ENCODE data around the gene SCN4A. TPM values are rescaled to one million over a fixed set of nuclear protein-coding genes. Genes with fewer than 3 reads are reported as not detected.

The SCN4A gene
- total RNA-seq, 2 donors from 2014 or later, result 3.9 to 4.4 TPM

DNA sequence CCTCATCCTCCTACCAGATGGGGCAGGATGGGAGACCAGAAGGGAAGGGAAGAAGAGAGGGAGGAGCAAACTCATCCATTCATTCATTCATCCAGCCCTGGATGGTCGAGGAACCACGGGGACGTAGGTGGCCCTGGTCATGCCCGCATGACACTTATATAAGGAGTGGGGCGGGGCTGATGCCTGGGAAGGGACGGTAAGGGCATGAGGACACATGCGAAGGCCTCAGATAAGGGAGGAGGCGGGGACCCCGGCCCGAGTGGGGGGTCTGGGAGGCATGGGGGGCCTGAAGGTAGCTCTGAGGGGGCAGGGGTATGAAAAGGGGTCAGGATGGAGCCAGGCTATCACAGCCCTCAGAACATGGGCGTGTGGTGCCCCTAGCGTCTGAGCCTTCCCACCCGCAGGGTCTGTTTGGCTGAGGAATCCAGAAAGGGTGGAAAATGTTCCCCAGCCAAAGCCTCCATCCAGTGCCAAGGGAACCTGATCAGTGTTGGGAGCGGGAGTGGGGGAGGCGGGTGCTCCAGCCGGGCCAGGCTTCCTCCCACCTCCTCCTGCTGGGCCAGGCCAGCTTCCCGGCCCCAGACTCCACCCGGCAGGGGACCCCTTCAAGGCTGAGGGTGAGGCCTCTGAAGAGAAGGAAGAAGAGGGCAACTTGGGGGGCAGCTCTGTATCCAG lies 23.0 kb downstream of the SCN4A start:
- Mint-ChIP-seq H3K27ac (no peak overlapping the region), H3K4me1 (peaks cover 3% of the 10 kb centered on the region), H3K9me3 (no peaks in the 10 kb centered on the region), H3K36me3 (ENCODE audit: low read depth) (no peaks in the 10 kb centered on the region), H3K4me3 (no peak overlapping the region), H3K27me3 (ENCODE audit: insufficient read depth) (peaks cover 2% of the 10 kb centered on the region)
- no peak overlapping the region for H3K9ac ChIP-seq (ENCODE audit: extremely low read depth, low read length, poor library complexity, severe bottlenecking)
- no peaks in the 10 kb centered on the region for H3K36me3 ChIP-seq (ENCODE audit: control insufficient read depth, insufficient read depth, low read length)
- no peak overlapping the region for H3K4me3 ChIP-seq (ENCODE audit: low read length)
- no peaks in the 10 kb centered on the region for H3K9me3 ChIP-seq (ENCODE audit: control insufficient read depth, low read length)
- no peaks in the 10 kb centered on the region for H3K4me1 ChIP-seq (ENCODE audit: control insufficient read depth, insufficient read depth, low read length)
- no peak for TF ChIP-seq CTCF (conservative IDR thresholded peaks at IDR 0.05)
- no peak for DNase-seq
- no peaks in the 10 kb centered on the region for H3K27me3 ChIP-seq (ENCODE audit: control insufficient read depth, insufficient read depth, low read length, poor library complexity, severe bottlenecking)
- no peak overlapping the region for H3K27ac ChIP-seq (ENCODE audit: low read depth, low read length)
- 86% methylated on average over 7 to 18 of the region's 18 CpGs for WGBS, 2 experiments (ENCODE audit: insufficient coverage in 1 of 2, insufficient read length in 1 of 2)

GRCh38 chr17:63948521-63948920 lies 24.2 kb downstream of the SCN4A start:
- Mint-ChIP-seq H3K27me3 (ENCODE audit: insufficient read depth) (peaks cover 2% of the 10 kb centered on the region), H3K36me3 (ENCODE audit: low read depth) (no peaks in the 10 kb centered on the region), H3K9me3 (no peaks in the 10 kb centered on the region), H3K4me3 (no peak overlapping the region), H3K4me1 (no peaks in the 10 kb centered on the region), H3K27ac (no peak overlapping the region)
- no peak overlapping the region for H3K4me3 ChIP-seq (ENCODE audit: low read length)
- H3K4me1 ChIP-seq (ENCODE audit: control insufficient read depth, insufficient read depth, low read length), result no peaks in the 10 kb centered on the region
- H3K27me3 ChIP-seq (ENCODE audit: control insufficient read depth, insufficient read depth, low read length, poor library complexity, severe bottlenecking), result no peaks in the 10 kb centered on the region
- no peak for DNase-seq
- no peak overlapping the region for H3K9ac ChIP-seq (ENCODE audit: extremely low read depth, low read length, poor library complexity, severe bottlenecking)
- 86 to 94% methylated on average over 4 to 9 of the region's 9 CpGs for WGBS, 2 experiments (ENCODE audit: insufficient coverage in 1 of 2, insufficient read length in 1 of 2)
- H3K27ac ChIP-seq (ENCODE audit: low read depth, low read length), result no peak overlapping the region
- H3K36me3 ChIP-seq (ENCODE audit: control insufficient read depth, insufficient read depth, low read length), result no peaks in the 10 kb centered on the region
- no peak for TF ChIP-seq CTCF (conservative IDR thresholded peaks at IDR 0.05)
- no peaks in the 10 kb centered on the region for H3K9me3 ChIP-seq (ENCODE audit: control insufficient read depth, low read length)

DNA sequence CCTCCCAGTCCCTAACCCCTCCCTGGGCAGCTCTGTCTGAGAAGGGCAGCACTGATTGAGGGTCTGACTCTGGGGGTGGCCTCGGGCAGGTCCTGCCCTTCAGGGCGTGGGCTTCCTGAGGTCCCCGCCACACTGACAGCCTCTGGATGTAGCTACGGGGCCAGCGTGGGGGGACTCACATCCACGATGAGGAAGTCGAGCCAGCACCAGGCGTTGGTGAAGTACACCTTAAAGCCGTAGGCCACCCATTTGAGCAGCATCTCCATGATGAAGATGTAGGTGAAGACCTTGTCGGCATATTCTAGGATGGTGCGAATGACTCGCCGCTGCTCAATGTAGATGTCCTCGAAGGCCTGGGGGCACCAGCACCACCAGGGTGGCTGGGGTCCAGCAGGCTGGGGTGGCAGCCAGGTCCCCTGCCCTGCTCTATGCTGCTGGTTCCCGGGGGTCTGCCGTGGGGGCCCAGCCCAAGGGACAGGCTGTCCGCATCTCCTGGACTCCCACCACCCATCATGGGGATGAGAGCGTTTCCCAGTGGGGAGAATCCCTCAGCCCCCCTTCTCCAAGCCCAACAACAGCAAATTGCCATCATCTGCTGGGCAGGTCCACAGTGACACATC lies 24.9 kb downstream of the SCN4A start:
- Histone ChIP-seq H3K9ac (ENCODE audit: extremely low read depth, low read length, poor library complexity, severe bottlenecking) (no peak overlapping the region), H3K27ac (ENCODE audit: low read depth, low read length) (no peak overlapping the region), H3K9me3 (ENCODE audit: control insufficient read depth, low read length) (no peaks in the 10 kb centered on the region), H3K4me1 (ENCODE audit: control insufficient read depth, insufficient read depth, low read length) (no peaks in the 10 kb centered on the region), H3K27me3 (ENCODE audit: control insufficient read depth, insufficient read depth, low read length, poor library complexity, severe bottlenecking) (no peaks in the 10 kb centered on the region), H3K4me3 (ENCODE audit: low read length) (no peak overlapping the region), H3K36me3 (ENCODE audit: control insufficient read depth, insufficient read depth, low read length) (no peaks in the 10 kb centered on the region)
- Mint-ChIP-seq H3K4me1 (no peaks in the 10 kb centered on the region), H3K36me3 (ENCODE audit: low read depth) (no peaks in the 10 kb centered on the region), H3K4me3 (no peak overlapping the region), H3K27me3 (ENCODE audit: insufficient read depth) (peaks cover 2% of the 10 kb centered on the region), H3K27ac (no peak overlapping the region), H3K9me3 (no peaks in the 10 kb centered on the region)
- no peak for TF ChIP-seq CTCF (conservative IDR thresholded peaks at IDR 0.05)
- 93 to 95% methylated on average over 9 to 18 of the region's 18 CpGs for WGBS, 2 experiments (ENCODE audit: insufficient coverage in 1 of 2, insufficient read length in 1 of 2)
- no peak for DNase-seq

Data from endodermal cell (in vitro differentiated cells).